KMS-11 (cell line): ENCODE results near the gene KLK2.

Experiments
- H2AFZ ChIP-seq: fragments of 200-600 bp; sonication (generic); 2 replicates; pipeline ENCODE4 v1.6.1; 2016; ENCODE audit warnings: antibody characterized with exemption, mixed run types, low read depth
- H3K27ac ChIP-seq: fragments of 200-600 bp; sonication (generic); 2 replicates; pipeline ENCODE4 v1.6.1; 2016; ENCODE audit warnings: mild to moderate bottlenecking, mixed run types
- H3K27me3 ChIP-seq: fragments of 200-600 bp; sonication (generic); 2 replicates; pipeline ENCODE4 v1.6.1; 2017; ENCODE audit warnings: mild to moderate bottlenecking, low read depth, mixed run types, moderate library complexity; ENCODE audit not compliant: insufficient read depth
- H3K36me3 ChIP-seq: fragments of 200-600 bp; sonication (generic); 2 replicates; pipeline ENCODE4 v1.6.1; 2017; ENCODE audit warnings: mild to moderate bottlenecking, mixed run types; ENCODE audit not compliant: insufficient read depth
- H3K4me1 ChIP-seq: fragments of 200-600 bp; sonication (generic); 2 replicates; pipeline ENCODE4 v1.6.1; 2016; ENCODE audit warnings: mild to moderate bottlenecking, low read depth, mixed run types; ENCODE audit not compliant: poor library complexity, severe bottlenecking
- H3K4me2 ChIP-seq: fragments of 200-600 bp; sonication (generic); 2 replicates; pipeline ENCODE4 v1.7.0; 2016; ENCODE audit warnings: mild to moderate bottlenecking, mixed run types
- H3K4me3 ChIP-seq: fragments of 200-600 bp; sonication (generic); IDR thresholded peaks from 2 replicates; pipeline ENCODE4 v1.6.1; 2017; ENCODE audit warnings: low read depth, low read length, mixed read lengths; ENCODE audit not compliant: insufficient read depth
- H3K79me2 ChIP-seq: fragments of 200-600 bp; sonication (generic); 2 replicates; pipeline ENCODE4 v1.6.1; 2016; ENCODE audit warnings: low read depth, mixed run types; ENCODE audit not compliant: insufficient read depth
- H3K9ac ChIP-seq: fragments of 200-600 bp; sonication (generic); 2 replicates; pipeline ENCODE4 v1.6.1; 2016; ENCODE audit warnings: mild to moderate bottlenecking, mixed run types
- H4K20me1 ChIP-seq: fragments of 200-600 bp; sonication (generic); 2 replicates; pipeline ENCODE4 v1.6.1; 2016; ENCODE audit warnings: mild to moderate bottlenecking, mixed run types; ENCODE audit not compliant: insufficient read depth
- CTCF ChIP-seq: fragments of 200-600 bp; sonication (generic); conservative IDR thresholded peaks from 2 replicates; pipeline ENCODE4 v1.6.1; 2017; ENCODE audit warnings: low read depth, mild to moderate bottlenecking, antibody characterized with exemption, low read length, moderate library complexity, mixed read lengths

KLK2 gene

DNA sequence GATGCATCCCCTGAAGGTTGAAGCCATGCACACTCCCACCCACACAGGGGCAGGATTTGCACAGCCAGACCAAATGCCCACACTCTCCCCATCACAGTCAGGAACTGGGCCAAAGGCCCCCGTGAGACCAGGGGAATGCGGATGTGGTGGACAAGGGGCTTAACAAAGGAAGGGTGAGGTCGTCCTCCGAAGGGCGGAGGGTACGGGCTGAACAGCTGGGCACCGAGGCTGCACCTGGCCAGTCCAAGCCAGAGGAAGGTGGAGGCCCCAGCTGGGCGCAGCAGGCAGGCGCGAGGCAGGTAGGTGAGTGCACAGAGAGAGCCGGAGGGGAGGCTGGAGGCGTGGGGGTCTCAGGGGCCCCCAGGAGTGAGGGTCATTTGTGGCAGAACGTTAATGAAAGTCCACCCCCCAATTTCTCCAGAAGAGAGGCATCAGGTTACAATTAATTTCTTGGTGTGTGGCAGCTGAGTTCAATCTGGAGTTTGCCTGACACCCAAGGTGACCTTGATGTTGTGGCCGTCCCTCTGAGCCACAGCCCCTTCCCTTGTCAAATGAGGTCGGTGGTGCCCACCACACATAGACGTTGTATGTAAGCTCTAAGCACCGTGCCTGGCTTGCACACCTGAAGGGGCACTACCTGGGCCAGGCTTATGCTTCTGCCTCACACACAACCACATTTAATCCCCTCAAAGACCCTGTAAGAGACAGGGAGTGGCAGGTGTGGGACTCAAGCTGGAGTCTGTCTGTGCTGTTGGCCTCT lies 42.8 kb upstream of the KLK2 start:
- H3K79me2 ChIP-seq, result no peaks in the 10 kb centered on the region
- no peaks in the 10 kb centered on the region for H3K4me1 ChIP-seq
- no peak overlapping the region for H2AFZ ChIP-seq
- no peak overlapping the region for H3K4me3 ChIP-seq
- no peak overlapping the region for H3K27ac ChIP-seq
- no peak overlapping the region for H3K4me2 ChIP-seq
- no peaks in the 10 kb centered on the region for H3K36me3 ChIP-seq
- TF ChIP-seq CTCF, result no peak
- no peaks in the 10 kb centered on the region for H4K20me1 ChIP-seq
- H3K27me3 ChIP-seq, result peaks cover 16% of the 10 kb centered on the region; the same call in 1 of the 2 replicates
- H3K9ac ChIP-seq, result no peak overlapping the region

GRCh38 chr19:50831026-50831396 lies 42.2 kb upstream of the KLK2 start:
- no peak for TF ChIP-seq CTCF
- Histone ChIP-seq H3K4me2 (no peak overlapping the region), H3K27ac (no peak overlapping the region)

GRCh38 chr19:50832666-50833065 lies 40.6 kb upstream of the KLK2 start:
- H3K27me3 ChIP-seq, result peaks cover 8% of the 10 kb centered on the region; the same call in 1 of the 2 replicates
- H3K4me3 ChIP-seq, result no peak overlapping the region

More at GRCh38 chr19:50831026-50831396, 42.2 kb upstream of the KLK2 start:
- H4K20me1 ChIP-seq, result no peaks in the 10 kb centered on the region
- H3K79me2 ChIP-seq, result no peaks in the 10 kb centered on the region
- peaks cover 15% of the 10 kb centered on the region; the same call in 1 of the 2 replicates for H3K27me3 ChIP-seq
- H3K36me3 ChIP-seq, result no peaks in the 10 kb centered on the region
- no peaks in the 10 kb centered on the region for H3K4me1 ChIP-seq
- H3K4me3 ChIP-seq, result no peak overlapping the region
- no peak overlapping the region for H3K9ac ChIP-seq
- no peak overlapping the region for H2AFZ ChIP-seq

GRCh38 chr19:50833117-50833801 lies 40.0 kb upstream of the KLK2 start, which contains the start of gene KLK15:
Gene KLK15 (minus strand): TSS chr19:50833574. CDS start chr19:50831492, 2,082 bp downstream.
- Histone ChIP-seq H3K79me2 (no peaks in the 10 kb centered on the region), H3K4me2 (no peak within 1 kb of the TSS), H3K4me3 (no peak within 1 kb of the TSS), H2AFZ (no peak within 1 kb of the TSS), H3K27ac (no peak within 1 kb of the TSS), H4K20me1 (no peaks in the 10 kb centered on the region), H3K4me1 (no peaks in the 10 kb centered on the region), H3K36me3 (no peaks in the 10 kb centered on the region), H3K27me3 (peaks cover 5% of the 10 kb centered on the region; the same call in 1 of the 2 replicates), H3K9ac (no peak within 1 kb of the TSS)
- no peak for TF ChIP-seq CTCF

More at GRCh38 chr19:50832666-50833065, 40.6 kb upstream of the KLK2 start:
- Histone ChIP-seq H3K4me1 (no peaks in the 10 kb centered on the region), H3K27ac (no peak overlapping the region), H3K79me2 (no peaks in the 10 kb centered on the region), H4K20me1 (no peaks in the 10 kb centered on the region), H3K9ac (no peak overlapping the region), H3K4me2 (no peak overlapping the region), H3K36me3 (no peaks in the 10 kb centered on the region), H2AFZ (no peak overlapping the region)
- no peak for TF ChIP-seq CTCF
